Measurements from ENCODE around the gene AKR1D1. TPM values are rescaled to one million over a fixed set of nuclear protein-coding genes. Genes with fewer than 3 reads are reported as not detected.

AKR1D1 gene
- total and polyA plus RNA-seq, 2 donors from 2014 or later = not detected

- Histone ChIP-seq H3K27me3 (ENCODE audit: control insufficient read depth, insufficient read depth, low read length) (no peaks in the 10 kb centered on the region), H3K4me3 (ENCODE audit: low read length in 3 of 3) (no peak overlapping the region), H3K4me1 (ENCODE audit: control insufficient read depth in 2 of 3, insufficient read depth in 2 of 3, low read depth in 1 of 3, low read length in 3 of 3) (no peaks in the 10 kb centered on the region), H3K27ac (ENCODE audit: low read depth in 2 of 2, low read length in 2 of 2) (no peak overlapping the region), H3K9me3 (ENCODE audit: control insufficient read depth in 2 of 3, insufficient read depth in 1 of 3, low read length in 3 of 3) (no peaks in the 10 kb centered on the region), H3K9ac (ENCODE audit: low read length in 3 of 3) (no peak overlapping the region), H3K36me3 (ENCODE audit: control insufficient read depth in 2 of 3, insufficient read depth in 3 of 3, low read length in 3 of 3) (no peaks in the 10 kb centered on the region)
- DNase-seq = no peak
- intact Hi-C loops (cut with DNase I) = no loop called here
- no peak for TF ChIP-seq CTCF (IDR thresholded peaks at IDR 0.05; ENCODE audit: borderline replicate concordance, extremely low read depth, insufficient read depth)
- FAIRE-seq = no peak
These were observed 75.7 kb downstream of the AKR1D1 start for GRCh38 chr7:138151731-138152577.

- intact Hi-C loops (cut with DNase I) = no loop called here
- no peak for TF ChIP-seq CTCF (IDR thresholded peaks at IDR 0.05; ENCODE audit: borderline replicate concordance, extremely low read depth, insufficient read depth)
These were observed 78.4 kb downstream of the AKR1D1 start for GRCh38 chr7:138154661-138155060.

GRCh38 chr7:138157702-138158101 is 81.4 kb downstream of the AKR1D1 start:
- no peak for TF ChIP-seq CTCF (IDR thresholded peaks at IDR 0.05; ENCODE audit: borderline replicate concordance, extremely low read depth, insufficient read depth)
- Histone ChIP-seq H3K36me3 (ENCODE audit: control insufficient read depth in 2 of 3, insufficient read depth in 3 of 3, low read length in 3 of 3) (no peaks in the 10 kb centered on the region), H3K4me3 (ENCODE audit: low read length in 3 of 3) (no peak overlapping the region), H3K4me1 (ENCODE audit: control insufficient read depth in 2 of 3, insufficient read depth in 2 of 3, low read depth in 1 of 3, low read length in 3 of 3) (peaks cover 0 to 3% (median 0%) of the 10 kb centered on the region in 3 donors), H3K9ac (ENCODE audit: low read length in 3 of 3) (no peak overlapping the region), H3K9me3 (ENCODE audit: control insufficient read depth in 2 of 3, insufficient read depth in 1 of 3, low read length in 3 of 3) (no peaks in the 10 kb centered on the region), H3K27me3 (ENCODE audit: control insufficient read depth, insufficient read depth, low read length) (no peaks in the 10 kb centered on the region), H3K27ac (ENCODE audit: low read depth in 2 of 2, low read length in 2 of 2) (no peak overlapping the region)
- FAIRE-seq (no peak), DNase-seq (no peak)
- intact Hi-C loops (cut with DNase I) = no loop called here

More at GRCh38 chr7:138154661-138155060, 78.4 kb downstream of the AKR1D1 start:
- no peaks in the 10 kb centered on the region for H3K27me3 ChIP-seq (ENCODE audit: control insufficient read depth, insufficient read depth, low read length)
- no peak for FAIRE-seq
- no peak overlapping the region for H3K9ac ChIP-seq (ENCODE audit: low read length in 3 of 3)
- H3K4me3 ChIP-seq (ENCODE audit: low read length in 3 of 3) = no peak overlapping the region
- H3K36me3 ChIP-seq (ENCODE audit: control insufficient read depth in 2 of 3, insufficient read depth in 3 of 3, low read length in 3 of 3) = no peaks in the 10 kb centered on the region
- H3K4me1 ChIP-seq (ENCODE audit: control insufficient read depth in 2 of 3, insufficient read depth in 2 of 3, low read depth in 1 of 3, low read length in 3 of 3) = no peaks in the 10 kb centered on the region
- H3K27ac ChIP-seq (ENCODE audit: low read depth in 2 of 2, low read length in 2 of 2) = no peak overlapping the region
- H3K9me3 ChIP-seq (ENCODE audit: control insufficient read depth in 2 of 3, insufficient read depth in 1 of 3, low read length in 3 of 3) = no peaks in the 10 kb centered on the region
- no peak for DNase-seq

All from kidney (tissue), 14 donors.